ENCODE data around the gene TMEM220.

DNA sequence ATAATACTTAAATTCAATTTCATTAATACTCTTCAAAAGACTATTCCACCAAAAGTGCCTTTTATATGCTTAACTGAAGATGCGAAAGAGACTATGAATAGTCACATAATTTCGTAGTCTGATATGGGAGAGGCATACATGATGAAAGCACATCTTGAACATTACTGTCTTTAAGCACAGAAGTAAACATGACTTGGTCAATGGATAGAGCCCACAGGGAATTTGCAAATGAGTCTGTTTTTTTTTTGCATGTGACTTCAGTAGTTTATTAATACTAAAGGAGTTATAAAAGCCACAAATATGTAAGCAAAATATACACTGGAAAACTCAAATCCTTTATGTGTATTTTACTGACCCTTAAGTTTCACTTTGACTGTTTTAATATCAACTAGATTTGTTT, 16.5 kb downstream of the TMEM220 start:
- TF ChIP-seq, protein P1, sequence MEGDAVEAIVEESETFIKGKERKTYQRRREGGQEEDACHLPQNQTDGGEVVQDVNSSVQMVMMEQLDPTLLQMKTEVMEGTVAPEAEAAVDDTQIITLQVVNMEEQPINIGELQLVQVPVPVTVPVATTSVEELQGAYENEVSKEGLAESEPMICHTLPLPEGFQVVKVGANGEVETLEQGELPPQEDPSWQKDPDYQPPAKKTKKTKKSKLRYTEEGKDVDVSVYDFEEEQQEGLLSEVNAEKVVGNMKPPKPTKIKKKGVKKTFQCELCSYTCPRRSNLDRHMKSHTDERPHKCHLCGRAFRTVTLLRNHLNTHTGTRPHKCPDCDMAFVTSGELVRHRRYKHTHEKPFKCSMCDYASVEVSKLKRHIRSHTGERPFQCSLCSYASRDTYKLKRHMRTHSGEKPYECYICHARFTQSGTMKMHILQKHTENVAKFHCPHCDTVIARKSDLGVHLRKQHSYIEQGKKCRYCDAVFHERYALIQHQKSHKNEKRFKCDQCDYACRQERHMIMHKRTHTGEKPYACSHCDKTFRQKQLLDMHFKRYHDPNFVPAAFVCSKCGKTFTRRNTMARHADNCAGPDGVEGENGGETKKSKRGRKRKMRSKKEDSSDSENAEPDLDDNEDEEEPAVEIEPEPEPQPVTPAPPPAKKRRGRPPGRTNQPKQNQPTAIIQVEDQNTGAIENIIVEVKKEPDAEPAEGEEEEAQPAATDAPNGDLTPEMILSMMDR (IDR thresholded peaks at IDR 0.05; ENCODE audit: low read depth, low read length, poor library complexity, severe bottlenecking) = no peak
- TF ChIP-seq EZH2phosphoT487 (IDR thresholded peaks at IDR 0.05; ENCODE audit: borderline replicate concordance, low read length) = no peak

Measured in DOHH2 (cell line).